GM12878 (cell line): ENCODE results near the gene MAVS. TPM values are rescaled to one million over a fixed set of nuclear protein-coding genes. Genes with fewer than 3 reads are reported as not detected.

Experiments used
- microRNA counts: library from miRNA; unstranded; fragments of <30 nt; microRNA quantifications from one replicate; lab custom pipeline; 2016
- microRNA-seq: library from miRNA; unstranded; fragments of <30 nt; microRNA quantifications from one replicate; pipeline ENCODE4, GENCODE V29; 2018
- polyA plus RNA-seq, 11 experiments: library from polyadenylated mRNA; depleted of rRNA in 4 of 11; unstranded in 6 of 11; stranded (reverse) in 5 of 11; fragments of >200 nt; fragmentation: Nextera tagmentation in 4 of 11; fragmentation: Illumina TruSeq in 1 of 11; extraction: Ambion mirVana in 4 of 11; extraction: Trizol in 1 of 11; gene quantifications; 1 replicate in 1 of 11; 2 replicates in 10 of 11; pipeline versions ENCODE4 v1.2.1 to v1.2.3, GENCODE V29; 2011 to 2016; ENCODE audit warnings: inconsistent platforms in 2 of 11, missing spikeins in 2 of 11, low read depth in 1 of 11
- small RNA-seq: library from RNA; depleted of rRNA; stranded (forward); fragments of <200 nt; gene quantifications from one replicate; pipeline ENCODE3, GENCODE V24; 2014
- total RNA-seq, 4 experiments: library from RNA; depleted of rRNA in 3 of 4; stranded (reverse); fragments of >200 nt in 3 of 4; fragmentation: Illumina TruSeq in 1 of 4; extraction: Trizol in 1 of 4; gene quantifications; 2 replicates each; pipeline versions ENCODE4 v1.2.1 to v1.2.3, GENCODE V29; 2013 to 2021

Gene MAVS
- total and polyA plus RNA-seq, 10 of the 15 experiments (the other 5 are each of a cell fraction or from before 2014, with no cell fraction given): 1.6 to 25.2 (median 12.6) TPM

MicroRNA genes within 50 kb of the gene (microRNA counts, 767-probe panel; counts per million panel counts)
- 977 counts per million, percentile 26 among the panel's probes with 10 or more counts for microRNA hsa-miR-103a-3p (lab: Ali Mortazavi, UCI)

Small RNAs within 50 kb of the gene (microRNA-seq; reads per million reads assigned to microRNA genes)
- 1.1 reads per million for gene MIR103A2
- not detected for gene MIR103B2

Small RNAs within 50 kb of the gene (small RNA-seq; reads per million reads assigned to genes)
- 37.3 reads per million, percentile 98 among the genes with 10 or more reads in this experiment for gene MIR103A2

Other genes starting within 250 kb of the MAVS start
Only the 7 nearest of the 11 such genes appear.
- not detected in 2 replicates for gene HSPA12B, start 114.1 kb upstream of the MAVS start, total RNA-seq (2014; rRNA removed)
- not detected in 2 replicates for gene HSPA12B, start 114.1 kb upstream of the MAVS start, total RNA-seq (2014; rRNA removed; fragmentation: Illumina TruSeq; extraction: Trizol)
- gene HSPA12B, start 114.1 kb upstream of the MAVS start, total RNA-seq (2021): not detected in 2 replicates
- not detected in 2 replicates for gene HSPA12B, start 114.1 kb upstream of the MAVS start, polyA plus RNA-seq (2011; rRNA removed)
- gene HSPA12B, start 114.1 kb upstream of the MAVS start, polyA plus RNA-seq (2014; fragmentation: Illumina TruSeq; extraction: Trizol): not detected in 2 replicates
- not detected for gene HSPA12B, start 114.1 kb upstream of the MAVS start, polyA plus RNA-seq (2014; fragmentation: Nextera tagmentation; extraction: Ambion mirVana)
- gene HSPA12B, start 114.1 kb upstream of the MAVS start, polyA plus RNA-seq (2014; rRNA removed): not detected in 2 replicates
- under 1 TPM in 1 of 2 experiments, not detected in 1; 0.08 TPM for gene HSPA12B, start 114.1 kb upstream of the MAVS start, polyA plus RNA-seq (2016; fragmentation: Nextera tagmentation; extraction: Ambion mirVana)
- 59.2 and 64.5 TPM in 2 replicates for gene ADISSP, start 79.1 kb upstream of the MAVS start, total RNA-seq (2014; rRNA removed)
- 25.2 and 27.1 TPM in 2 replicates for gene ADISSP, start 79.1 kb upstream of the MAVS start, total RNA-seq (2014; rRNA removed; fragmentation: Illumina TruSeq; extraction: Trizol)
- 65.9 and 67.5 TPM in 2 replicates for gene ADISSP, start 79.1 kb upstream of the MAVS start, total RNA-seq (2021)
- 6.9 and 22.6 TPM in 2 replicates for gene ADISSP, start 79.1 kb upstream of the MAVS start, polyA plus RNA-seq (2011; rRNA removed)
- 2.3 and 17.5 TPM in 2 replicates for gene ADISSP, start 79.1 kb upstream of the MAVS start, polyA plus RNA-seq (2014; fragmentation: Illumina TruSeq; extraction: Trizol)
- 1 to 10 TPM in 1 of 2 experiments, under 1 TPM in 1; 0.80 to 7.6 TPM for gene ADISSP, start 79.1 kb upstream of the MAVS start, polyA plus RNA-seq (2014; fragmentation: Nextera tagmentation; extraction: Ambion mirVana)
- 50.2 and 62.0 TPM in 2 replicates for gene ADISSP, start 79.1 kb upstream of the MAVS start, polyA plus RNA-seq (2014; rRNA removed)
- 10 to 100 TPM; 90.8 to 96.3 TPM for gene ADISSP, start 79.1 kb upstream of the MAVS start, polyA plus RNA-seq (2016; fragmentation: Nextera tagmentation; extraction: Ambion mirVana)
- not detected in 2 replicates for gene SPEF1, start 65.4 kb upstream of the MAVS start, total RNA-seq (2014; rRNA removed)
- gene SPEF1, start 65.4 kb upstream of the MAVS start, total RNA-seq (2014; rRNA removed; fragmentation: Illumina TruSeq; extraction: Trizol): not detected in 2 replicates
- not detected in 2 replicates for gene SPEF1, start 65.4 kb upstream of the MAVS start, total RNA-seq (2021)
- not detected in 2 replicates for gene SPEF1, start 65.4 kb upstream of the MAVS start, polyA plus RNA-seq (2011; rRNA removed)
- not detected in 2 replicates for gene SPEF1, start 65.4 kb upstream of the MAVS start, polyA plus RNA-seq (2014; fragmentation: Illumina TruSeq; extraction: Trizol)
- not detected for gene SPEF1, start 65.4 kb upstream of the MAVS start, polyA plus RNA-seq (2014; fragmentation: Nextera tagmentation; extraction: Ambion mirVana)
- gene SPEF1, start 65.4 kb upstream of the MAVS start, polyA plus RNA-seq (2014; rRNA removed): 0.06 and 0.12 TPM in 2 replicates
- gene SPEF1, start 65.4 kb upstream of the MAVS start, polyA plus RNA-seq (2016; fragmentation: Nextera tagmentation; extraction: Ambion mirVana): not detected
- gene CENPB, start 60.1 kb upstream of the MAVS start, total RNA-seq (2014; rRNA removed): 56.6 and 68.6 TPM in 2 replicates
- 24.4 and 27.6 TPM in 2 replicates for gene CENPB, start 60.1 kb upstream of the MAVS start, total RNA-seq (2014; rRNA removed; fragmentation: Illumina TruSeq; extraction: Trizol)
- 68.3 and 71.2 TPM in 2 replicates for gene CENPB, start 60.1 kb upstream of the MAVS start, total RNA-seq (2021)
- 4.3 and 7.1 TPM in 2 replicates for gene CENPB, start 60.1 kb upstream of the MAVS start, polyA plus RNA-seq (2011; rRNA removed)
- gene CENPB, start 60.1 kb upstream of the MAVS start, polyA plus RNA-seq (2014; fragmentation: Illumina TruSeq; extraction: Trizol): 10.9 and 20.9 TPM in 2 replicates
- under 1 TPM; 0.16 to 0.29 TPM for gene CENPB, start 60.1 kb upstream of the MAVS start, polyA plus RNA-seq (2014; fragmentation: Nextera tagmentation; extraction: Ambion mirVana)
- gene CENPB, start 60.1 kb upstream of the MAVS start, polyA plus RNA-seq (2014; rRNA removed): 35.5 and 44.8 TPM in 2 replicates
- gene CENPB, start 60.1 kb upstream of the MAVS start, polyA plus RNA-seq (2016; fragmentation: Nextera tagmentation; extraction: Ambion mirVana): 1 to 10 TPM; 1.6 to 2.4 TPM
- 18.5 and 20.7 TPM in 2 replicates for gene CDC25B, start 50.5 kb upstream of the MAVS start, total RNA-seq (2014; rRNA removed)
- 11.2 and 13.0 TPM in 2 replicates for gene CDC25B, start 50.5 kb upstream of the MAVS start, total RNA-seq (2014; rRNA removed; fragmentation: Illumina TruSeq; extraction: Trizol)
- 58.8 and 58.9 TPM in 2 replicates for gene CDC25B, start 50.5 kb upstream of the MAVS start, total RNA-seq (2021)
- gene CDC25B, start 50.5 kb upstream of the MAVS start, polyA plus RNA-seq (2011; rRNA removed): 11.2 and 20.2 TPM in 2 replicates
- 25.1 and 36.9 TPM in 2 replicates for gene CDC25B, start 50.5 kb upstream of the MAVS start, polyA plus RNA-seq (2014; fragmentation: Illumina TruSeq; extraction: Trizol)
- gene CDC25B, start 50.5 kb upstream of the MAVS start, polyA plus RNA-seq (2014; fragmentation: Nextera tagmentation; extraction: Ambion mirVana): 1 to 10 TPM; 4.6 to 8.6 TPM
- 37.0 and 44.2 TPM in 2 replicates for gene CDC25B, start 50.5 kb upstream of the MAVS start, polyA plus RNA-seq (2014; rRNA removed)
- gene CDC25B, start 50.5 kb upstream of the MAVS start, polyA plus RNA-seq (2016; fragmentation: Nextera tagmentation; extraction: Ambion mirVana): 10 to 100 TPM; 28.4 to 28.7 TPM
- gene AP5S1, start 26.3 kb upstream of the MAVS start, total RNA-seq (2014; rRNA removed): 11.6 and 13.2 TPM in 2 replicates
- gene AP5S1, start 26.3 kb upstream of the MAVS start, total RNA-seq (2014; rRNA removed; fragmentation: Illumina TruSeq; extraction: Trizol): 3.8 and 4.7 TPM in 2 replicates
- gene AP5S1, start 26.3 kb upstream of the MAVS start, total RNA-seq (2021): 12.3 and 12.4 TPM in 2 replicates
- gene AP5S1, start 26.3 kb upstream of the MAVS start, polyA plus RNA-seq (2011; rRNA removed): 1.7 and 3.8 TPM in 2 replicates
- 1.8 and 3.8 TPM in 2 replicates for gene AP5S1, start 26.3 kb upstream of the MAVS start, polyA plus RNA-seq (2014; fragmentation: Illumina TruSeq; extraction: Trizol)
- 1 to 10 TPM; 4.4 to 5.8 TPM for gene AP5S1, start 26.3 kb upstream of the MAVS start, polyA plus RNA-seq (2014; fragmentation: Nextera tagmentation; extraction: Ambion mirVana)
- gene AP5S1, start 26.3 kb upstream of the MAVS start, polyA plus RNA-seq (2014; rRNA removed): 9.7 and 11.1 TPM in 2 replicates
- gene AP5S1, start 26.3 kb upstream of the MAVS start, polyA plus RNA-seq (2016; fragmentation: Nextera tagmentation; extraction: Ambion mirVana): 10 to 100 TPM; 10.5 to 13.1 TPM
- 34.3 and 40.9 TPM in 2 replicates for gene PANK2, start 42.6 kb downstream of the MAVS start, total RNA-seq (2014; rRNA removed)
- gene PANK2, start 42.6 kb downstream of the MAVS start, total RNA-seq (2014; rRNA removed; fragmentation: Illumina TruSeq; extraction: Trizol): 38.5 and 41.1 TPM in 2 replicates
- 37.7 and 39.6 TPM in 2 replicates for gene PANK2, start 42.6 kb downstream of the MAVS start, total RNA-seq (2021)
- gene PANK2, start 42.6 kb downstream of the MAVS start, polyA plus RNA-seq (2011; rRNA removed): 31.7 and 45.1 TPM in 2 replicates
- gene PANK2, start 42.6 kb downstream of the MAVS start, polyA plus RNA-seq (2014; fragmentation: Illumina TruSeq; extraction: Trizol): 32.4 and 43.6 TPM in 2 replicates
- gene PANK2, start 42.6 kb downstream of the MAVS start, polyA plus RNA-seq (2014; fragmentation: Nextera tagmentation; extraction: Ambion mirVana): 10 to 100 TPM; 13.2 to 16.3 TPM
- gene PANK2, start 42.6 kb downstream of the MAVS start, polyA plus RNA-seq (2014; rRNA removed): 24.9 and 28.3 TPM in 2 replicates
- 10 to 100 TPM; 39.5 to 43.4 TPM for gene PANK2, start 42.6 kb downstream of the MAVS start, polyA plus RNA-seq (2016; fragmentation: Nextera tagmentation; extraction: Ambion mirVana)